ENCODE measurements around the gene RNF19B.

Gene RNF19B

GRCh38 chr1:32965251-32965747 lies 690 bp upstream of the RNF19B start:
- DNase-seq = no peak

GRCh38 chr1:32963746-32964460 lies 706 bp downstream of the RNF19B start:
- no peak for DNase-seq

DNA sequence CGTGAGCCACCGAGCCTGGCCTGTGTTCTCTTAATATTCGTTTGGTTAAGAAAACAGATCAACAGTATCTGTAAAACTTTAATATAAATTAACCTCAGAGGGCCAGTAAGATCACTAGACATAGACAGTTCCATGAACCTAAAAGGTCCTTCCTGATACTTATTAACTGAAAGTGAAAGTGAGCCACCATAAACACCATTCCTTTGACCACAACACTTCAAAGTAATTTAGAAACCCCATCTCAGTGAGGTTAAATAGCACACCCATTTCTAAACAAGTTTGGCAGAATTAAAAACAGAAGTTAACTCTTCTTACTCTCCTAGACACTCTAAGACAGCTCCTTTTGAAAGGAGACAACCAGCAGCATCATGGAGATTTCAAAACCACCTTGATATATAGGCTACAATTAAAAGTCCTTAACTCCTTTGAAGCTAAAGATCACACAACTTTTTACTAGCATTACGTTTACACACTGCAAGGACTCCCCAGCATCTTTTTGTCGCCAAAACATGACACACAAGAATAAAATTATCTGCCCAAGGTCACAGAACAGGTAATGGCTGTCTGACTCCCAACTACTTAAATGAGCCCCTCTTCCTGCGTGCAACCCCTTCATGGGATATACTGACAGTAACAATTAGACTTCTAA lies 2.2 kb downstream of the RNF19B start:
- no peak for DNase-seq

GRCh38 chr1:32960819-32961355 lies 3.7 kb downstream of the RNF19B start:
- DNase-seq = no peak

DNA sequence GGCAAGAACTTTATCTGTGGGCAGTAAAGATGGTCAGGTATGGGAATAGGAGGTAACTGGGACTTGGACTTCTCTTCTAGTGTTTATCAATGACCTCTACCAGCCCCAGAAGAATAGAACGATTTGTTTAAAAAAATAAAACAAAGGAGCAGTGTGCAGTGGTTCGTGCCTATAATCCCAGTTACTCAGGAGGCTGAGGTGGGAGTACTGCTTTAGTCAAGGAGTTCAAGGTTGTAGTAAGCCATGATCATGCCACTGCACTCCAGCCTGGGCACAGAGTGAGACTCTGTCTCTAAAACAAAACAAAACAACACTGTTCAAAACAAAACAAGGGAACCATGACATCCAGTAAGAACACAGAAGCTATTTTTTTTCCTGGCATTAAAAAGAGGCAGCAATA lies 4.3 kb downstream of the RNF19B start:
- DNase-seq = no peak

GRCh38 chr1:32958827-32959226 lies 5.8 kb downstream of the RNF19B start:
- no peak for DNase-seq

- no peak for DNase-seq
These were observed 7.6 kb downstream of the RNF19B start for GRCh38 chr1:32957017-32957416.

- DNase-seq = no peak
These were observed 10.4 kb downstream of the RNF19B start for GRCh38 chr1:32954168-32954567.

DNA sequence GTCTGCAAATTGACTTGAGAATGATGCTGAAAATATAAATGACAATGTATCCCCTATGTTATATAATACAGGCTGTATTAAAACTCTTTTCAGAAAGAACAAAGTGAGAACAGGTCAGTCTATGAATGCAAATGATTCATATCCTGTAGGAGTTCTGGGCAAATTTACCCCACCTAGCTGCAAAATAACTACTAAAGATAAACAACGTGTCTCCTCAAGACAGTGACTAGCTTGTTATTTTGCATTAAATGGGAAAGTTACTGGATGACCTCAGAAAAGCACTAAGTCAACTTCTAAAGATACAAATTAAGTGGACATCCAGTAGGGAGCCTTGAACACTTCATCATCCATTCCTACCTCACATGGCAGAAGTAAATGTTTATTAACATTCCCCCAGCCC lies 11.1 kb downstream of the RNF19B start:
- peak; percentile 72 for DNase-seq

- DNase-seq = no peak
These were observed 15.1 kb downstream of the RNF19B start for GRCh38 chr1:32949519-32949918.

- DNase-seq = no peak
These were observed 15.7 kb downstream of the RNF19B start for GRCh38 chr1:32948905-32949304.

- DNase-seq = no peak
These were observed 16.3 kb downstream of the RNF19B start for GRCh38 chr1:32948390-32948722.

GRCh38 chr1:32947669-32948389 lies 16.8 kb downstream of the RNF19B start:
- DNase-seq = no peak

GRCh38 chr1:32946413-32946812 lies 18.2 kb downstream of the RNF19B start:
- DNase-seq = no peak

- DNase-seq = no peak
These were observed 20.4 kb downstream of the RNF19B start for GRCh38 chr1:32944180-32944579.

DNA sequence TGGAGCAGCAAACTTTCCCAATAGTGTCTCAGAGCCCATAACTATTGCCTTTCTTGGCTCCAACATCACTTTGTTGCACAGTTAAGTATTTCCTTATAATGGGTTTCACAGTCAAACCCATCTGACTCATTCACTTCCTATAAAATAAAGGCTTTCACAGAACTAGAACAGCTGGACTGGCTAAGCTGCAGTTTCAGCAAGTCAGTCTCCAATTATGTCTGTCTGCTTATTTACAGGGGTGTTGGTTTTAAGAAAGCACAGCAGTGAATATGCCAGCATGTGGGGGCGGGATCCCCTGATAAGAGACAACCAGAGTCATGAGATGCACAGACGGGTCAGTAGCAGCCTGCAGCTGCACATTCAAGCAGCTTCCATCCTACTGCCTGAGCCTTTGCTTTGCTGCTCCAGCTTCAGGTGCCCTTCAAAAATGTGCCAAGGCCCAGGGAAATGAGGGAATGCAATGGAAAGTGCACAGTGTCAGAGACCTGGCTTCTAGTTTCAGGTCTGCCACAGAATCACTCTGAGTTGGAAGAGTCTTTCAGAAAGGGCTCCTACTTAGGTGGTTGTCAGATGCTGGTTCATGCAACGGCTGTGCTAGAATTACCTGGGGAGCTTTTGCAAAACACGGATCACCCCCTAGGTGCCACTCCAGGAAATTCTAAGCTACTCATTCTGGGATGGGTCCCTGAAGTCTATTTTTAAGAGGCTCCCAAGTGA lies 24.8 kb downstream of the RNF19B start:
- peak; percentile 90 for DNase-seq

- DNase-seq = no peak
These were observed 27.5 kb downstream of the RNF19B start for GRCh38 chr1:32937061-32937460.

- DNase-seq = no peak
These were observed 30.1 kb downstream of the RNF19B start for GRCh38 chr1:32934535-32934934.

DNA sequence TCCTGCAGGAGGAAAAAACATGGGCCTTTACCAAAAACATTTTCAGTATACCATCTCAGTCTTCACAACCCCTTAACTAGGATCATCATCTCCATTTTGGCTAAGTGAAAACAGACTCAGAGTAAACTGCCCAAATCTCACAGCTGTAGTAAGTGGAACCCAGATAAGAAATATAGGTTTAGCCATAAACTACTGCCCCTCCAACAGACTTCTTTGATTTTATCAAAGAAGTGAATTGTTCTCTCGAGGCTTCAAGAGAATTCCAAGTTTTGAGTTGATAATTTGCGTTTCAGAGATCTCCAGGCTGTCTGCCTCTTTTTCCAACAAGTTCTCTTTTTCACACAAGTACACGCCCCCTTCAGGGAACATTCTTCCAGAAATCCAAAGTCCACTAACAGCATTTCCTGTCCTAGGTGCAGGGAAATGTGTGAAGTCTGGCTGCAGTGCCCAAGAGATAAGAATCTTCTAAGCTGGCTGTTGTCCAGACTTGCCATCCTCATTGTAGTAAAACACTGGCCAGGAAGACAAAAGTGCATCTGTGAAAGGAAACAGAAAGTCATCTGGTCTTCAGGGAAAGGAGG lies 30.8 kb downstream of the RNF19B start:
- no peak for DNase-seq

- no peak for DNase-seq
These were observed 32.8 kb downstream of the RNF19B start for GRCh38 chr1:32931760-32932159.

DNA sequence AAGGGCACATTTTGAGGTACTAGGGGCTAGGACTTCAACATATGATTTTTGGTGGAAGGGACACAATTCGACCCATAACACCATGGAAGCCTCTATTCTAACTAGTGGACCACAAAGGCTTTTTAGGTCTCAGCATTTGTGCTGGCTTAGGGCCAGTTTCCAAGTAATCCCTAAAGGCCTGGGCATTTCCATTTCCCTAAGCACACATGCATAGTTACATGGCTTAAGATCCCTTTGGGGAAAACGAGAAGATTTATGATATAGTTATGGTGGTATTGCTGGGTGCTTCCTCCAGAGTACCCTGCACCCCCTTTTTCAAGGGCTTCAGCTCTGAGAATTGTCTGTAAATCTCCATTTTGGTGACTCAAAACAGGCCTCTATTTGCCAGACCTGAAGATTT lies 35.2 kb downstream of the RNF19B start:
- no peak for DNase-seq

GRCh38 chr1:32928715-32929114 lies 35.9 kb downstream of the RNF19B start:
- DNase-seq = no peak

DNA sequence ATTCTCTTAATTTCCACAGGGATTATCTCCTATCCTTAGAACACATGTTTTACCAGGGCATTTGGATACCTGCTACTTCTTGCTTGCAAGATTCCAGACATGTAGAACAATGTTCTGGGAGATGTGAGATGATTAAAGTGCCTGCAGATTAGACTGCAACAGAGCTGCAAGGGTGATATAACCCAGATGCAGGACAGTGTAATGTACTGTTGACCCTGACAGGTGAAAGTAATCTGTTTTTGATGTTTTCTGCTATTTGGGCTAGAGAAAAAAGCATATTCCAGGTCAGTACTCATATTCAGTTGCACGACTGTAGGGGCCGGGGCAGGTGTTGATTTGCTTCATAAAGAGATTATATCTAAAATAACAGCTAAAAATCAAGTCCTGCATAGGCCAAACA lies 36.3 kb downstream of the RNF19B start:
- no peak for DNase-seq
